GM19397 (cell line): Measurements from ENCODE around the gene CPVL.

ENCODE experiments used
- ATAC-seq: cut with Tn5 transposase; IDR thresholded peaks from one replicate; pipeline ENCODE4 v1.9.1; 2021; ENCODE audit warnings: mild to moderate bottlenecking, moderate library complexity; ENCODE audit not compliant: unreplicated experiment

Gene CPVL

GRCh38 chr7:29045258-29046086 lies 100.9 kb downstream of the CPVL start:
- ATAC-seq, result no peak

- ATAC-seq, result no peak
These were observed 101.8 kb downstream of the CPVL start for GRCh38 chr7:29044554-29044953.

DNA sequence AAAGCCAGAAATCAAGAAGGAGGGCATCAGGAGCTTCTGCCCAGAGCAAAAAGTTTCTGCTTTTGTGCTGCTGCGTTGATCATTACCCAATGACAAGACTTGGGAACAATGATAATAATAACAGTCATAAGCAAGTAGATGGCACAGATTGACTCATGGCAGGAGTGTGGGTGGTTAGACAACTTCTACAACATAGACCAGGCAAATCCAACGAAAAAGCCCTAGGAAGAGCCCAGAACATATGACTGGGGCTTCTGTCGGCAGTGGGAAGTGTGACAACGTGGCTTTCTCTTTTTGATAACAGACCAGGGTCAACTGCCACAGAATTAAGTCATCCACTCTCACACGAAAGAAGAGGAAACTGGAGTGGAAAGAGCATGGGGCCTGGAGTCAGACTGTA lies 102.8 kb downstream of the CPVL start:
- no peak for ATAC-seq

DNA sequence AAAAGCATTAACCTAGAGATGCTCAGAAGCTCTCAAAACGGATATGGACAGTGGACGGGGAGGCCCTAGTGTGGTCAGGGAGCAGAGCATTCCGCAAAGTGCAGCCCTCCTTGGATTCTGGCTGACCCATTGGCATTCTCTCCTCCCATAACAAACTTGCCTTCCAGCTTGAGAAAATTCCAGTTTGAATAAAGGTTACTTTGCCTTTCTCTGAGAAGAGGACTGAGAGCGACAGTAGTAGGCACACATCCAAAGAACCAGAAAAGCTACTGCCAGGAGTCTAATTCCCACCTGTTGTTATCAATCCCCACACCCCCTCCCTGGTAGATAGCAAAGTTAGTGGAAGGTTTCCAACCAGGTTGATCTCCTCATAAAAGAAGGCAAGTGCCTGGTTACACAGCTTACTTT lies 103.5 kb downstream of the CPVL start:
- ATAC-seq, result no peak

DNA sequence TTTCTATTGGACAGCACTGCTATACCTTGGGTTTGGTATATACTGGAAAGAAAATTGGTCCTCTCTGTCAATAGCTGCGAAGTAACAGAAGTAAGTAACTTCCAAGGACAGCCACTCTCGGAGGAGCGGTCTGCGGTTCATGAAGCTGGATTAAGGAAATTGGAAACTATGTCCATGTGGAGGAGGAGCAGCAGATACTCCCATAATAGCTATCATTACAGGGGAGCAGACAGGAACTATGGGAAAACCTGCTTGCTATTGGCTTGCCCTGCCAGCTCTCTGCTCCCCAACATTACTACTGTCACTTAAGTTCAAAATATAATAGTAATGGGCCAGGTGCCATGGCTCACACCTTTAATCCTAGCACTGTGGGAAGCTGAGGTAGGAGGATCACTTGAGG lies 104.3 kb downstream of the CPVL start:
- ATAC-seq, result no peak

GRCh38 chr7:29040579-29040925 lies 105.8 kb downstream of the CPVL start:
- no peak for ATAC-seq

DNA sequence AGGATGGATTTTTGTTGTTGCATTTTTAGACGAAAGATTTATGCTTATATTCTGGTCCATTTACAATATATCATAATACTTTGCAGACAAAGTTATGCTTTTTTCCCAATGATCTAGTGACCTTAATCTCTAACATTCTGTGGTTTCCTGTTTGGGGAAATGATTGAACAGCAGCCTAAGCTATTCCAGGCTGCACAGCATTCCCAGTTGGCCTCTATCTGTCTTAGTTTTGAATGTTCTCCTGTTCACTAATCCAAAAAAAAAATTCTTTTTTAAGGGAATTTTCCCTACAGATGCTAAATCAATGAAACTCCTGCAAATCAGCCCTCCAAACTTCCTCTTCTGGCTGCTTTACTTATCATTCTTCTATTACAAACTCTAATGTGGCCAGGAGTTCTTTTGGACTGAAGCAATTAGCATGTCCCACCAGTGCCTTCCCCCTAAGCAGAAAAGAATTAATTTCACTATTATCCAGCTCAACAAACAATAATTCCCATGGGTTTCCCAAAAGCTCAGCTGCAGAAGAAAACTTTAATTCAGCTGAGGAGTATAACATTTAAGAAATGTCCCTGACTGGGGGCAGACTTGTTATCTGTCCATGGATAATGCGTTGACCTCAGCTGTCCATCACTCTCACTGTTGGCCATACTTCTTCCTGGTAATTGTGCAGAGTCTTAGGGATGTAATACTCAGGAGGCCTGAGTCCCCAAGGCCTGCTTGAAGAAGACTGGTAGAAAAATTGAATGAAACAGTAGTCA lies 106.3 kb downstream of the CPVL start:
- ATAC-seq, result no peak

DNA sequence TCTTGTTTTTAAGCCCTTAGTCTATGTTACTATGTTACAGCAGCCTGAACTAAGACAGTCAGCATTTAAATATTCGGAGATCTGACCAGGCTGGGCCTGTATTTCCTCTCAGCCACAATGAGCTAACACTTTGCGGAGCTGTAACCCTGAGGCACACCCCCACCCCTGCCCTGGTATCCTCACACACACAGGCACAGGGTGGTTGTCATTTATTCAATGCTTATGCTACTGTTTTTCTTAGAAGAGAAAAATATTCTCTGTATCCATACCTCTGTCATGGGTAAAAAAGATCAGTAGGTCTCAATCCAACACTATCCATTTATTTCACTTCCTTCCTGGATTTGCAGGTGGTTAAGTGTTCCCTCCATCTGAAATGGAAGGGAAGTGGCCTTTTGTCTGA lies 107.9 kb downstream of the CPVL start:
- ATAC-seq, result no peak

DNA sequence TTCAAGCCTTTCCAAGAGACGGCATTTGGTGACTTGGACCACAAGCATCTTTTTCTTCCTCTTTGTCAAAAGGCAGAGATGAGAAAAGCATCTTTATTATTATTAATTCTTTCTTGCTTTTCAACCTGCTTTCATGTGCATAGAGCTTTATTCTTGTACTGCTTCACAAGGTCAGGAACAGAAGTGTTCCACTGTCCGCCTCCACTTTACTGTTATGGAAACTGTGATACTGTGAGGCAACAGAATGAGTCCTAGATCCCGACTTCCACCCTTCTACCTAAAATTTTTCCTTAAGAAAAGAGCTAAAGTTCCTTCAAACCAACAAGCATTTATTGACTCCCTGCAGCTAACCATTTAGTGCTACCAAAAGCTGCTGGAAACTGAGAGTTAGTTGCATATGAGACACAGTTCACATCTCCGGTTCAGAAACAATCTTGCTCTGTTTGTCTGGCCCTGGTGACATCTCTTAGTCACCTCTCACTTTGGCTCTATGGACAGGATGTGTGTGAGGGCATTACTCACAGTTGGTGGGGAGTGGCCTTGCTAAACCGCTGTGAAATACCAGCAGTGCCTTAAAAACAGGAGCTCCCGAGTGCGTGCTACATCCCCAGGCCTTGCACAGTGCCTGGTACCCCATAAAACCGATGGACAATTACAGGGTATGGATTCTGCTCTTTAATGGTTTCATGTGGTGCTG lies 111.1 kb downstream of the CPVL start:
- ATAC-seq, result no peak

- ATAC-seq, result no peak
These were observed 112.8 kb downstream of the CPVL start for GRCh38 chr7:29033584-29033983.

GRCh38 chr7:29032146-29032545 lies 114.2 kb downstream of the CPVL start:
- ATAC-seq, result no peak

- ATAC-seq, result no peak
These were observed 115.5 kb downstream of the CPVL start for GRCh38 chr7:29030781-29031275.

- no peak for ATAC-seq
These were observed 123.9 kb downstream of the CPVL start for GRCh38 chr7:29022291-29022988.

GRCh38 chr7:29019896-29020295 lies 126.4 kb downstream of the CPVL start:
- ATAC-seq, result no peak

DNA sequence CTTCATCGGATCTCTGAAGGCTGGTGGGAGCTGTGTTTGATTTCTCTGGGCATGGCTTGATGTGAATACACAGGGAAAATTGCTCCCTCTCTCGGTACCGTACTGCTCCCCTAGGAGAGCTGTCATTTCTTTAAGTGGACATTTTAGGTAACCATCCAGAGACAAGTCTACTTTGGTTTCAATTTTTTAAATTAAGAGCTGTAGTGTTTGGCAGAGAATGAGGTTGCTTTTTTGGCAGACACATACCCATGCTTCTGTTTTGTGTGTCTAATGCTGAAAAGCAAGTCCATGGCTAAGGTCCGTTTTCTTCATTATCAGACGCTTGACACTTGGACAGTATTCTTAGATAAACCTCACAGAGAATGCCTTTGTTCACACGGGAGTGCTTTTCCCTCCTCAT lies 127.0 kb downstream of the CPVL start:
- ATAC-seq, result no peak

- ATAC-seq, result no peak
These were observed 128.6 kb downstream of the CPVL start for GRCh38 chr7:29017713-29018112.

DNA sequence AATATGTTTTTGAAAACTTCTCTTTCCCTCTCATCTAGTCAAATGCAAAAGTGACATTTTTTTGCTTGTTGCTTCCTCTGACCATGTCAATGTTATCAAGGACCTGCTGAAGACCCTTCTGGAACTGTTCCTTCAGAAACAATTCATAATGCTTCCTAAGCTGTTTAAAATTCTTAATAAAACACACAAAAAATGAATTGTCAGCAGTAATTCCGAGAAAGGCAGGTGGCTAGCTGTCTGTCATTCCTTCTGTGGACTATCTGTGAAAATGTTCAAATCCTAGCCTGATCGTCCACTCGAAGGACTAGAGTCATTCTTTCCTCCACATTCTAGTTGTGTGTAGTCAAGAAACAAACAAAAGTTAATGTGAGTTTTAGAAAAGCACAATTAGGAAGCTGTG lies 131.6 kb downstream of the CPVL start:
- ATAC-seq, result no peak

GRCh38 chr7:29013931-29014330 lies 132.4 kb downstream of the CPVL start:
- no peak for ATAC-seq

GRCh38 chr7:29013082-29013695 lies 133.1 kb downstream of the CPVL start:
- ATAC-seq, result no peak

- no peak for ATAC-seq
These were observed 136.4 kb downstream of the CPVL start for GRCh38 chr7:29009947-29010346.

GRCh38 chr7:29008590-29008989 lies 137.7 kb downstream of the CPVL start:
- ATAC-seq, result no peak
